DMS 273 (cell line): ENCODE results near the gene WTIP.
A peak's percentile ranks its signal among the peaks of the same experiment; 100 is the strongest.
"Not testable (repeated sequence)": the region's sequence is repeated elsewhere in the genome, so short reads cannot be mapped to it uniquely, and the experiment has no call there.

Experiments used
- DNase-seq: peaks from one replicate; lab custom pipeline; 2025; ENCODE audit not compliant: unreplicated experiment; lab: John Stamatoyannopoulos, UW

Gene WTIP

GRCh38 chr19:34480971-34481841 lies at the start of gene WTIP:
TSS of gene WTIP (plus strand) at chr19:34481758. CDS start at chr19:34481975, 217 bp downstream.
- peak; percentile 80 for DNase-seq

GRCh38 chr19:34432797-34433196 lies 48.8 kb upstream of the WTIP start:
- DNase-seq = no peak

GRCh38 chr19:34436716-34437115 lies 44.8 kb upstream of the WTIP start:
- DNase-seq = no peak

GRCh38 chr19:34448191-34448590 lies 33.4 kb upstream of the WTIP start:
- no peak for DNase-seq

GRCh38 chr19:34452723-34453122 lies 28.8 kb upstream of the WTIP start:
- DNase-seq = no peak

- DNase-seq = no peak
Measured at GRCh38 chr19:34454091-34454490, 27.5 kb upstream of the WTIP start.

GRCh38 chr19:34454685-34455084 lies 26.9 kb upstream of the WTIP start:
- no peak for DNase-seq

GRCh38 chr19:34455783-34456480 lies 25.6 kb upstream of the WTIP start:
- DNase-seq = not testable (repeated sequence)

- DNase-seq = no peak
Measured at GRCh38 chr19:34457446-34457845, 24.1 kb upstream of the WTIP start.

GRCh38 chr19:34458677-34459076 lies 22.9 kb upstream of the WTIP start:
- no peak for DNase-seq

GRCh38 chr19:34459614-34460013 lies 21.9 kb upstream of the WTIP start:
- DNase-seq = no peak

- DNase-seq = no peak
Measured at GRCh38 chr19:34461375-34462100, 20.0 kb upstream of the WTIP start.

- DNase-seq = not testable (repeated sequence)
Measured at GRCh38 chr19:34464785-34465184, 16.8 kb upstream of the WTIP start.

GRCh38 chr19:34468409-34468808 lies 13.1 kb upstream of the WTIP start:
- DNase-seq = no peak

- not testable (repeated sequence) for DNase-seq
Measured at GRCh38 chr19:34469026-34469425, 12.5 kb upstream of the WTIP start.

GRCh38 chr19:34471906-34472700 lies 9.5 kb upstream of the WTIP start:
- no peak for DNase-seq

- DNase-seq = peak; percentile 18
Measured at GRCh38 chr19:34474233-34474989, 7.1 kb upstream of the WTIP start.

GRCh38 chr19:34475026-34475974 lies 6.3 kb upstream of the WTIP start:
- DNase-seq = no peak
